Loucy (cell line): ENCODE results near the gene POLR3A.
"Not testable (repeated sequence)": the region's sequence is repeated elsewhere in the genome, so short reads cannot be mapped to it uniquely, and the experiment has no call there.

Experiments
- H2AFZ ChIP-seq: fragments of 200-600 bp; sonication (generic); 2 replicates; pipeline ENCODE4 v1.6.0; 2016; ENCODE audit warnings: antibody characterized with exemption, mild to moderate bottlenecking, low read length, moderate library complexity
- H3F3A ChIP-seq: fragments of 200-600 bp; 2 replicates; pipeline ENCODE4 v1.6.0; 2016; ENCODE audit warnings: antibody characterized with exemption, low read depth, mild to moderate bottlenecking
- H3K27me3 ChIP-seq: fragments of 200-600 bp; sonication (generic); 2 replicates; pipeline ENCODE4 v1.6.1; 2014; ENCODE audit warnings: low read length, mild to moderate bottlenecking; ENCODE audit not compliant: insufficient read depth, poor library complexity, severe bottlenecking
- H3K36me3 ChIP-seq: fragments of 200-600 bp; sonication (generic); 2 replicates; pipeline ENCODE4 v1.6.1; 2016; ENCODE audit warnings: low read length; ENCODE audit not compliant: insufficient read depth
- H3K4me1 ChIP-seq: fragments of 200-600 bp; sonication (generic); 2 replicates; pipeline ENCODE4 v1.5.1; 2014; ENCODE audit warnings: low read length, mild to moderate bottlenecking; ENCODE audit not compliant: insufficient read depth, poor library complexity, severe bottlenecking
- H3K4me2 ChIP-seq: fragments of 200-600 bp; sonication (generic); 2 replicates; pipeline ENCODE4 v1.6.0; 2014; ENCODE audit warnings: antibody characterized with exemption, low read length, low read depth, mild to moderate bottlenecking; ENCODE audit not compliant: poor library complexity, severe bottlenecking
- H3K4me3 ChIP-seq: fragments of 200-600 bp; sonication (generic); 2 replicates; pipeline ENCODE4 v1.5.1; 2014; ENCODE audit warnings: low read length, mild to moderate bottlenecking, mixed read lengths; ENCODE audit not compliant: poor library complexity, severe bottlenecking
- H3K79me2 ChIP-seq: fragments of 200-600 bp; sonication (generic); 2 replicates; pipeline ENCODE4 v1.6.1; 2014; ENCODE audit warnings: low read length; ENCODE audit not compliant: insufficient read depth
- H3K9ac ChIP-seq: fragments of 200-600 bp; sonication (generic); 2 replicates; pipeline ENCODE4 v1.6.0; 2014; ENCODE audit warnings: mild to moderate bottlenecking, low read depth, low read length, moderate library complexity; ENCODE audit not compliant: poor library complexity, severe bottlenecking
- H3K9me2 ChIP-seq: fragments of 200-600 bp; sonication (generic); replicated peaks from 2 replicates; pipeline ENCODE4 v1.6.1; 2016; ENCODE audit warnings: low read depth, low read length, mixed read lengths
- H3K9me3 ChIP-seq: fragments of 200-600 bp; sonication (generic); 2 replicates; pipeline ENCODE4 v1.6.1; 2014; ENCODE audit warnings: mild to moderate bottlenecking, antibody characterized with exemption, low read length, low read depth; ENCODE audit not compliant: insufficient read depth
- H4K20me1 ChIP-seq: fragments of 200-600 bp; sonication (generic); 2 replicates; pipeline ENCODE4 v1.6.0; 2014; ENCODE audit warnings: antibody characterized with exemption, low read length, mild to moderate bottlenecking; ENCODE audit not compliant: insufficient read depth, poor library complexity, severe bottlenecking
- EZH2phosphoT487 ChIP-seq: fragments of 200-600 bp; IDR thresholded peaks from 2 replicates; pipeline ENCODE4 v1.6.1; 2018; ENCODE audit warnings: antibody characterized with exemption, mild to moderate bottlenecking, moderate library complexity, borderline replicate concordance
- TF ChIP-seq, protein P1 (sequence below): fragments of 200-600 bp; sonication (generic); conservative IDR thresholded peaks from 2 replicates; pipeline ENCODE4 v1.5.1; 2014; ENCODE audit warnings: mild to moderate bottlenecking, antibody characterized with exemption, low read length

Gene POLR3A

DNA sequence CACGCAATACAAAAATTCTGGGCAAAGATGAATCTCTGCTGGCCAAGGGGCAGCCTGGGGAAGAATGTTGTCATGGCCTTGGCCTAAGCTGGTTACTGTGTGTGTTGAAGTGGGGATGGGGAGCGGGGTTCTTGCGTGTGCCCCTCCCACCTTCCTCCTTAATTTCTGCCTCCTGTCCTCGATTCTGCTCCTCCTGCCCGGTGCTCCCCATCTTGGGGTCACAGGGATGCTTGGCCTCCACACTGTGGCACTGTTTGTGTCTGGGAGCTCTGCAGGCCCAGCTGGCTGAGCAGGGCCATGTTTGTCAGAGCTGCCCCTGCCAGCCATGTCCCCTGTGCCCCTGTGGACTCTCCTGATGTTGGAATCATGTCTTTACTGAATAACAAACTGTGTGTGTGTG, 41.4 kb upstream of the POLR3A start:
- Histone ChIP-seq H3K9ac (no peak overlapping the region), H3K27me3 (no peaks in the 10 kb centered on the region), H3F3A (no peaks in the 10 kb centered on the region), H3K4me3 (no peak overlapping the region), H3K36me3 (no peaks in the 10 kb centered on the region), H2AFZ (no peak overlapping the region), H3K9me2 (no peaks in the 10 kb centered on the region), H3K9me3 (no peaks in the 10 kb centered on the region), H3K4me1 (peaks cover 26% of the 10 kb centered on the region), H4K20me1 (no peaks in the 10 kb centered on the region), H3K79me2 (no peaks in the 10 kb centered on the region), H3K4me2 (no peak overlapping the region)
- TF ChIP-seq, protein P1, sequence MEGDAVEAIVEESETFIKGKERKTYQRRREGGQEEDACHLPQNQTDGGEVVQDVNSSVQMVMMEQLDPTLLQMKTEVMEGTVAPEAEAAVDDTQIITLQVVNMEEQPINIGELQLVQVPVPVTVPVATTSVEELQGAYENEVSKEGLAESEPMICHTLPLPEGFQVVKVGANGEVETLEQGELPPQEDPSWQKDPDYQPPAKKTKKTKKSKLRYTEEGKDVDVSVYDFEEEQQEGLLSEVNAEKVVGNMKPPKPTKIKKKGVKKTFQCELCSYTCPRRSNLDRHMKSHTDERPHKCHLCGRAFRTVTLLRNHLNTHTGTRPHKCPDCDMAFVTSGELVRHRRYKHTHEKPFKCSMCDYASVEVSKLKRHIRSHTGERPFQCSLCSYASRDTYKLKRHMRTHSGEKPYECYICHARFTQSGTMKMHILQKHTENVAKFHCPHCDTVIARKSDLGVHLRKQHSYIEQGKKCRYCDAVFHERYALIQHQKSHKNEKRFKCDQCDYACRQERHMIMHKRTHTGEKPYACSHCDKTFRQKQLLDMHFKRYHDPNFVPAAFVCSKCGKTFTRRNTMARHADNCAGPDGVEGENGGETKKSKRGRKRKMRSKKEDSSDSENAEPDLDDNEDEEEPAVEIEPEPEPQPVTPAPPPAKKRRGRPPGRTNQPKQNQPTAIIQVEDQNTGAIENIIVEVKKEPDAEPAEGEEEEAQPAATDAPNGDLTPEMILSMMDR: no peak
- no peak for TF ChIP-seq EZH2phosphoT487

DNA sequence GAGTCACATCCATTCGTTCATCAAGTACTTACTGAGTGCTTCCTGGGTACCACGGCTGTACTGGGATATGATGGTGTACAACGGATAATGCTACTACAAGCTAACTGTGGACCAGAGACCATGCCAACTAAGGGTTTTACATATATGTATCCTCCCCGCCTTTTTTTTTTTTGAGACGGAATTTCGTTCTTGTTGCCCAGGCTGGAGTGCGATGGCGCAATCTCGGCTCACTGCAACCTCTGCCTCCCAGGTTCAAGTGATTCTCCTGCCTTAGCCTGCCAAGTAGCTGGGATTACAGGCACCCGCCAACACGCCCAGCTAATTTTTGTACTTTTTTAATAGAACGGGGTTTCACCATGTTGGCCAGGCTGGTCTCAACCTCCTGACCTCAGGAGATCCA, 40.7 kb upstream of the POLR3A start:
- H4K20me1 ChIP-seq, H3K9me2 ChIP-seq, H3K4me3 ChIP-seq, H3K4me2 ChIP-seq, H3K79me2 ChIP-seq, H3K9ac ChIP-seq, H3K9me3 ChIP-seq, H3K27me3 ChIP-seq, H3F3A ChIP-seq, H3K36me3 ChIP-seq, H2AFZ ChIP-seq: not testable (repeated sequence)
- peaks cover 30% of the 10 kb centered on the region for H3K4me1 ChIP-seq

DNA sequence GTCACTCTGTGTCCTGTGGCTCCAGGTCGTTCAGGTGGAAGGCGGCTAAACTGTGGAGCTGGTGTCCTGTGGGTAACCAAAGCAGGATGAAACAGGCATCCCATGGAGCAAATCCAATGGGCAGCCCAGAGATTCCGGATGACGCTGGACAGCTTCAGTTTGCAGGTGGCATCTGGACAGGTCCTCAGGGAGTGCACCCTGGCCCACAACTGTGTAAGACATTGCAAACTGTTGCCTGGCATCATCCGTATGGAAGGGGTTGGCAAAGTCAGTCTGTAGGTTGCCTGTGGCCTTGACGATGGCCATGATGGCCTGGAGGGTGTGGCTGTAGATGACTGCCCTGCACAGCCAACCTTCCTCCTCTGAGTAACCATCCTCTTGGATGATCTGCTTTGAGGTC, 39.8 kb upstream of the POLR3A start:
- H3K79me2 ChIP-seq: no peaks in the 10 kb centered on the region
- no peak overlapping the region for H2AFZ ChIP-seq
- H3K9me2 ChIP-seq: no peaks in the 10 kb centered on the region
- H3K4me1 ChIP-seq: peaks cover 32% of the 10 kb centered on the region
- H3K9ac ChIP-seq: no peak overlapping the region
- H3K27me3 ChIP-seq: no peaks in the 10 kb centered on the region
- no peaks in the 10 kb centered on the region for H3K36me3 ChIP-seq
- H3K4me3 ChIP-seq: no peak overlapping the region
- no peaks in the 10 kb centered on the region for H4K20me1 ChIP-seq
- no peaks in the 10 kb centered on the region for H3F3A ChIP-seq
- no peak overlapping the region for H3K4me2 ChIP-seq
- TF ChIP-seq, protein P1: no peak
- TF ChIP-seq EZH2phosphoT487: no peak
- H3K9me3 ChIP-seq: no peaks in the 10 kb centered on the region

DNA sequence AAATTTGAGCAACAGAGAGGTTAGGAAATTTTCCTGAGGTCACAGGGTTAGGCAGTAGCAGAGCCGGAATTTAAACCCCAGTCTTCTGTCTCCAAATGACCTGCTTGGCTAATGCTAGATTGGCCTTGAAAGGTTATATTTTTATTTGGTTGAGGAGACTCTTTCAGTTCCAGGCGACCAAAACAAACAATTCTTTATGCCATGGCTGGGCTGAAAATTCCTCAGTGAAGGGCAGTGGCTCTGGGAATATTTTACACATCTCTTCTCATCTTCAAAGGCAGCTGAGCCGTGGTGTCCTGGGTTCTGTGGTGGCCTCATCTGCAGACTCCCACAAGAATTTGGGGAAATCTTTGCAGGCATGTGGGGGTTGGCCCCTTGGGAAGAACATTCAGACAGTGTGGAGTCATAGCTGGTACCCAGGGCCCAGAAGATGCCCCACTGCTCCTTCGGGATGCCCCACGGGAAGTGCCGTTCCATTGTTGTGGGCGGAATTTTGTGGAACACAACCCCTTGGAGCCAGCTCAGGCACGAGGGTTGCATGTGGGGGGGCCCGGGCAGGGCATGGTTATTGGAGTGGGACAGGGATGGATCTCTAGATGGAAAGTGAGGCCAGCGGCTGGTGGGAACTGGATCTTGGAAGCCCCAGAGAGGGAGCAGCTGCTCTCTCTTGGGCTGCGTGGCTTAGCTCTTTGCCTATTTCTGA, 37.6 kb upstream of the POLR3A start:
- H3K4me3 ChIP-seq: peak overlapping the region; percentile 45
- TF ChIP-seq, protein P1: no peak
- TF ChIP-seq EZH2phosphoT487: no peak
- no peaks in the 10 kb centered on the region for H3K27me3 ChIP-seq
- no peaks in the 10 kb centered on the region for H3F3A ChIP-seq
- H3K9ac ChIP-seq: peak overlapping the region; percentile 55
- H3K4me1 ChIP-seq: peaks cover 54% of the 10 kb centered on the region
- H3K9me3 ChIP-seq: no peaks in the 10 kb centered on the region
- H3K36me3 ChIP-seq: no peaks in the 10 kb centered on the region
- H3K79me2 ChIP-seq: no peaks in the 10 kb centered on the region
- H2AFZ ChIP-seq: no peak overlapping the region
- H3K9me2 ChIP-seq: no peaks in the 10 kb centered on the region
- no peaks in the 10 kb centered on the region for H4K20me1 ChIP-seq
- H3K4me2 ChIP-seq: peak overlapping the region; percentile 64
